Measurements from ENCODE around the gene CEPT1.

GRCh38 chr1:111234258-111234657 is 94.2 kb downstream of the CEPT1 start:
- TF ChIP-seq POLR2A (IDR thresholded peaks at IDR 0.05) (no peak), CTCF (IDR thresholded peaks at IDR 0.05) (no peak)

All from thyroid gland (tissue), 4 donors.